ENCODE measurements around the gene SMIM24. TPM values are rescaled to one million over a fixed set of nuclear protein-coding genes. Genes with fewer than 3 reads are reported as not detected.

The SMIM24 gene
- total and polyA plus RNA-seq, 9 of the 15 experiments (the other 6 are each of a cell fraction or from before 2014, with no cell fraction given): 0.45 to 12.3 (median 1.4) TPM; not detected in 1

- 75% methylated on average over 11 of the region's 31 CpGs for WGBS (ENCODE audit: insufficient coverage, low coverage, missing lambda C conversion rate)
- no peaks in the 10 kb centered on the region for H3K79me2 ChIP-seq (ENCODE audit: control insufficient read depth, insufficient read depth, low read length)
- no peak overlapping the region; a peak in 1 of 4 replicates for H3K9ac ChIP-seq (ENCODE audit: insufficient read depth in 1 of 2, low read depth in 2 of 2, low read length in 2 of 2)
- H3K4me2 ChIP-seq (ENCODE audit: insufficient read depth, low read length): no peak overlapping the region
- H3K4me1 ChIP-seq (replicated peaks in 1 of 2; ENCODE audit: control insufficient read depth in 2 of 2, insufficient read depth in 2 of 2, low read length in 2 of 2): peaks cover 0 to 32% of the 10 kb centered on the region in 2 experiments; a peak in 2 of 5 replicates
- CTCF ChIA-PET (ENCODE audit: low intra/inter-chr PET ratio): no interaction called here
- no peak overlapping the region for H3K4me3 ChIP-seq
- H3K27me3 ChIP-seq (ENCODE audit: control insufficient read depth in 2 of 2, insufficient read depth in 2 of 2, low read length in 2 of 2): no peaks in the 10 kb centered on the region
- no TSS peak for BruUV-seq (replicated peaks)
- peaks cover 34% of the 10 kb centered on the region; the same call in 2 of the 3 replicates for H3K36me3 ChIP-seq (ENCODE audit: control insufficient read depth, insufficient read depth, low read length)
- H4K20me1 ChIP-seq (replicated peaks; ENCODE audit: control insufficient read depth, insufficient read depth, low read length): no peaks in the 10 kb centered on the region
- DNase-seq (ENCODE audit: extremely low read depth in 1 of 4, low spot score in 3 of 4) (peak in 2 of 4 experiments; percentile 34 to 37), ATAC-seq (peak; percentile 31; the same call in 1 of the 3 replicates), FAIRE-seq (no peak)
- H3K9me3 ChIP-seq (replicated peaks; ENCODE audit: control insufficient read depth, insufficient read depth, low read depth, low read length): peaks cover 7% of the 10 kb centered on the region
- H3K27ac ChIP-seq (ENCODE audit: extremely low read depth, low read depth, low read length): no peak overlapping the region
- POLR2A ChIA-PET: interaction anchor here (0.6 kb wide), 1 partner anchor 274 kb away, joined by 3 read pairs; no protein-coding TSS in a partner anchor
- in situ Hi-C loops (cut with MboI): no loop called here
- intact Hi-C loops (cut with micrococcal nuclease): no loop called here
- no peaks in the 10 kb centered on the region for H3K9me1 ChIP-seq (ENCODE audit: control insufficient read depth, insufficient read depth, low read length)
- H2AFZ ChIP-seq (ENCODE audit: low read depth, low read length): no peak overlapping the region
- no peak for TF ChIP-seq SMAD3 (CRISPR knock-in tag; conservative IDR thresholded peaks at IDR 0.05)
- TF ChIP-seq EGR1 (conservative IDR thresholded peaks at IDR 0.05): peak; percentile 78
- TF ChIP-seq POLR2H (tag; IDR thresholded peaks at IDR 0.05; ENCODE audit: low read depth): no peak
- no peak for TF ChIP-seq RERE (CRISPR knock-in tag; IDR thresholded peaks at IDR 0.05; ENCODE audit: borderline replicate concordance)
- TF ChIP-seq TBP (optimal IDR thresholded peaks at IDR 0.05; ENCODE audit: low read depth, low read length): no peak
- no peak for TF ChIP-seq HMBOX1 (IDR thresholded peaks at IDR 0.05)
- no peak for TF ChIP-seq CHCHD3 (CRISPR knock-in tag; IDR thresholded peaks at IDR 0.05)
- TF ChIP-seq ZBTB33 (CRISPR knock-in tag; IDR thresholded peaks at IDR 0.05): peak; percentile 26; the same call in 1 of the 2 replicates
- no peak for TF ChIP-seq XRCC3 (IDR thresholded peaks at IDR 0.05)
- 0 out of 2 replicates have a peak, but pooled peaks have one; percentile 3 for TF ChIP-seq POLR2G (IDR thresholded peaks at IDR 0.05; ENCODE audit: low read depth, low read length)
- no peak for TF ChIP-seq STAT5B (CRISPR knock-in tag; IDR thresholded peaks at IDR 0.05)
- TF ChIP-seq BHLHE40 (IDR thresholded peaks at IDR 0.05; ENCODE audit: low read length): no peak
- TF ChIP-seq GATAD2A (IDR thresholded peaks at IDR 0.05): no peak
- no peak for TF ChIP-seq XRCC4 (IDR thresholded peaks at IDR 0.05; ENCODE audit: extremely low read depth, insufficient read depth, insufficient read length)
- no peak for TF ChIP-seq HMGN3 (IDR thresholded peaks at IDR 0.05; ENCODE audit: borderline replicate concordance, extremely low read depth, insufficient read length, low read depth, low read length)
Observed at GRCh38 chr19:3464587-3465235, 15.6 kb downstream of the SMIM24 start.
